Neural crest cell (in vitro differentiated cells): ENCODE results near the gene FOXP1. TPM values are rescaled to one million over a fixed set of nuclear protein-coding genes. Genes with fewer than 3 reads are reported as not detected.

ENCODE experiments used
- DNase-seq: peaks from one replicate; pipeline ENCODE4 v3.0.0; 2021; ENCODE audit warnings: low read depth, mixed read lengths, low spot score
- H3K27ac Mint-ChIP-seq: one replicate; pipeline ENCODE4 v1.8.0; 2021; ENCODE audit warnings: mild to moderate bottlenecking, mixed read lengths; ENCODE audit not compliant: unreplicated experiment
- H3K27me3 Mint-ChIP-seq: 2 replicates; pipeline ENCODE4 v1.8.0; 2021; ENCODE audit warnings: low read depth, mild to moderate bottlenecking, mixed read lengths
- H3K36me3 Mint-ChIP-seq: 2 replicates; pipeline ENCODE4 v1.8.0; 2021; ENCODE audit warnings: low read depth, mild to moderate bottlenecking, mixed read lengths
- H3K4me1 Mint-ChIP-seq: 2 replicates; pipeline ENCODE4 v1.8.0; 2021; ENCODE audit warnings: mixed read lengths
- H3K4me3 Mint-ChIP-seq: one replicate; pipeline ENCODE4 v1.8.0; 2021; ENCODE audit warnings: mild to moderate bottlenecking, mixed read lengths
- H3K9me3 Mint-ChIP-seq: 2 replicates; pipeline ENCODE4 v1.8.0; 2021; ENCODE audit warnings: mixed read lengths
- total RNA-seq: library from RNA; stranded (reverse); gene quantifications from 2 replicates; pipeline ENCODE4 v1.2.1, GENCODE V29; 2021
- TF ChIP-seq, protein P1 (sequence below): fragments of 200-600 bp; sonication (generic); conservative IDR thresholded peaks from 2 replicates; pipeline ENCODE4 v1.5.0; 2021; ENCODE audit warnings: antibody characterized with exemption, mild to moderate bottlenecking

The FOXP1 gene
- total RNA-seq, 1 donor from 2014 or later: 22.8 TPM

DNA sequence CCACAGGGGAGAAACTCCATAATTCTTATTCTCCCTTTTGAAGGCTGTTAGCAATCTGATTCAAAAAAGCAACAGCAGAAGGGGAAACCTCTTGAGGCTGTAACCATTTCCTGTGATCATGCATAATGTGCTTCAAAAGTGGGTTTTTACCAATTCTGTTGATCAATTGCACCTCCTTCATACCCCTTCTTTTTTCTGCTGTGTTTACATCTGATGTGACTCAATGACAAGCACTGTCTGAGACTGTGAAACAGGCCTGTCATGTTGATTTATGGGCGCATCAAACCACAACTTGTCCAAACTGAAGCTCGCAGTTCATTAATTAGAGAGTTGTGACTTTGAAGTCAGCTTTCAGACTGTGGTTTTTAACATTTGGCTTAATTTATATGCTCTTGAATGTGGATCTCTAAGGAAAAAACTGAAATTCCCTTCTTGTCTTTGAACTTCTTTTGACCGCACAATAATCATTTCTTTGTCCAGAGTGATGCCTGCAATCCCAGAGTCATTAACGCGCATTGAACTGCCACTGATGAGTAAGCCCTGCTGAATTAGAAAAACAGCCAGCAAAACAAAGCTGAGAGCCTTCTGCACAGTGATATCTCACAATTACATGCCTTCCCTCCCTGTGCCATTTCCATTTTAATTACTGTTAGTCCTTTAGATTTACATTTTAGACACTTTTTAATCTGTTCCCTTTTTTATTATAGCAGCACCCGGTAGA is 532.8 kb downstream of the FOXP1 start:
- no peaks in the 10 kb centered on the region for H3K27me3 Mint-ChIP-seq
- peak overlapping the region; percentile 1 for H3K4me3 Mint-ChIP-seq
- no peaks in the 10 kb centered on the region for H3K9me3 Mint-ChIP-seq
- TF ChIP-seq, protein P1, sequence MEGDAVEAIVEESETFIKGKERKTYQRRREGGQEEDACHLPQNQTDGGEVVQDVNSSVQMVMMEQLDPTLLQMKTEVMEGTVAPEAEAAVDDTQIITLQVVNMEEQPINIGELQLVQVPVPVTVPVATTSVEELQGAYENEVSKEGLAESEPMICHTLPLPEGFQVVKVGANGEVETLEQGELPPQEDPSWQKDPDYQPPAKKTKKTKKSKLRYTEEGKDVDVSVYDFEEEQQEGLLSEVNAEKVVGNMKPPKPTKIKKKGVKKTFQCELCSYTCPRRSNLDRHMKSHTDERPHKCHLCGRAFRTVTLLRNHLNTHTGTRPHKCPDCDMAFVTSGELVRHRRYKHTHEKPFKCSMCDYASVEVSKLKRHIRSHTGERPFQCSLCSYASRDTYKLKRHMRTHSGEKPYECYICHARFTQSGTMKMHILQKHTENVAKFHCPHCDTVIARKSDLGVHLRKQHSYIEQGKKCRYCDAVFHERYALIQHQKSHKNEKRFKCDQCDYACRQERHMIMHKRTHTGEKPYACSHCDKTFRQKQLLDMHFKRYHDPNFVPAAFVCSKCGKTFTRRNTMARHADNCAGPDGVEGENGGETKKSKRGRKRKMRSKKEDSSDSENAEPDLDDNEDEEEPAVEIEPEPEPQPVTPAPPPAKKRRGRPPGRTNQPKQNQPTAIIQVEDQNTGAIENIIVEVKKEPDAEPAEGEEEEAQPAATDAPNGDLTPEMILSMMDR: no peak
- DNase-seq: no peak
- H3K27ac Mint-ChIP-seq: no peak overlapping the region
- H3K36me3 Mint-ChIP-seq: peaks cover 3% of the 10 kb centered on the region
- H3K4me1 Mint-ChIP-seq: peaks cover 70% of the 10 kb centered on the region

DNA sequence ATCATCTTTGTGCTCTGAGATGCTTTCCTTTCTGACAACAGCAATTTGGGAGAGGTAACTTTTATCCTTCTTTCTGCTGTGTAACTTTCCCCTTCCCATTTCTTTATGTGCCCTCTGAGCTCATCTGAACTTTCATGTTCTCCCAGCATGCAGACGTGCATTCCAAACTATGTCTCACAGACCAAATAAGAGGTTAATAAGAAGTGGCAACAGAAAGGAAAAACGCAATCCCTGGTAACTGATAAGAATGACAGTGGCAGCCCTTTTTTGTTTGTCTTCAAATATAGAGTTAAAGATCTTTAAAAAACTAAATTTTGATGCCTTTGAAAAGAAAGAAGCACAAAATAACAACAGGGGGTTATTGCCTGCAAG is 533.4 kb downstream of the FOXP1 start:
- H3K4me3 Mint-ChIP-seq: no peak overlapping the region
- H3K4me1 Mint-ChIP-seq: peaks cover 70% of the 10 kb centered on the region
- H3K9me3 Mint-ChIP-seq: no peaks in the 10 kb centered on the region
- H3K27me3 Mint-ChIP-seq: no peaks in the 10 kb centered on the region
- TF ChIP-seq, protein P1: no peak
- peaks cover 3% of the 10 kb centered on the region for H3K36me3 Mint-ChIP-seq
- H3K27ac Mint-ChIP-seq: no peak overlapping the region
- DNase-seq: no peak

DNA sequence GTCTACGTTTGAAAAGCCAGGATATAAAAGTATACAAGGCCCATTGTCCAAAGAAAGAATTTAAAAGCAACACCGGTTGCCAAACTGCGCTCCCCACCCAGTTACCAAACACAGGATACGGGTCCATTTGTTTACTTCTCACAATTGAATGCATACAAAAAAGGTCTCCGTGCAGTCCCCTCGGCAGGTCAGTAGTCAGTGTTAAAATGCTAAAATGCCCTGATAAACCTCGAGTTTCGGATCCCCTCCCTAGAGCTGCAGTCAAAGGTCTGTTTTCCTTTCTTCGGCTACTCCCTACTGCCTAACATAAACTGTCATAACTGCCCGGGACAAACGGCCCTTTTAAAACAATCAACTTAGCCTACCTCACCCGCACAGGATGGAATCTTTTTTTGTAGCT is 534.6 kb downstream of the FOXP1 start:
- peaks cover 70% of the 10 kb centered on the region for H3K4me1 Mint-ChIP-seq
- H3K36me3 Mint-ChIP-seq: peaks cover 3% of the 10 kb centered on the region
- H3K4me3 Mint-ChIP-seq: peak overlapping the region; percentile 8
- no peaks in the 10 kb centered on the region for H3K9me3 Mint-ChIP-seq
- TF ChIP-seq, protein P1: no peak
- H3K27ac Mint-ChIP-seq: peak overlapping the region; percentile 2
- no peak for DNase-seq
- no peaks in the 10 kb centered on the region for H3K27me3 Mint-ChIP-seq

DNA sequence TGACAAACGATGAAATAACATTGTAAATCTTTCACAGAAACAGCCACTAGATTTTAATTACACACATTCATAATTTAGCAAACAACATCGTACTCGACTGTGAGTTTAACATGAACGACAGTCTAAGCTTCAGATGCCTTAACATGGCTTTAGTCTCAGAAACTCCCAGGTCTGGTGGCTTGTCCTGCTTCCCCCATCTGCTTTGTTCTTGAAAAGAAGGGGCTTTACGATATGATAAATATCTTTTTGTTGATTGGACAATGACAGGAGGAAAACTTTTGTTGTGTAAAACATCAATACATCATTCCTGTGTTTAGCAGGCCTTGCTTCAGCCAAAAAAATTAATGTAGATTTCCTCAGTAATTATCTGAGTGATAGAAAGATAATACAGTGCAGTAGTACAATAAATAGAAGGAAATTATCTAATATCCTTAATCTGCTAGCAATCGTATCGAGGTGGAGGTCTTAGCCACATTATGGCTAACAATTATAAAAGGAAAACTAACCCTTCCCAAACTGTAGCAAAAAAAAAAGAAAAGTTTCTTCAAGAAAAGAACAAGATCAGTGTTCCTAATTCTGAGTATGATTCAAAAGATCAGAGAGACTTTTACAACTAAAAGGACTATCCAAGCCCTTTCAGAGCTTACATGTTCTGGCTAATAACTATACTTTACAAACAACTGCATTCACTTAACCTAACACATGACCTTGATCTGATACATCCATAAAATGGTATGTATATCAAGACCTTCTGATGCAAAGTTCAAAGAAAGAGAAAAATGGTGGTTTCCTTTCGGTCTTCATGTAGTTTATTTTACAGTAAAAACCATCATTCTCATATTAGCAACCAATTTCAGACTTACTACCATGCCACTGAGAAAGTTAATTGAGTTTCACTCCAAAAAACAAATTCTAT is 535.7 kb downstream of the FOXP1 start:
- DNase-seq: no peak
- no peaks in the 10 kb centered on the region for H3K9me3 Mint-ChIP-seq
- H3K27ac Mint-ChIP-seq: no peak overlapping the region
- no peaks in the 10 kb centered on the region for H3K27me3 Mint-ChIP-seq
- H3K4me1 Mint-ChIP-seq: peaks cover 61% of the 10 kb centered on the region
- TF ChIP-seq, protein P1: no peak
- peaks cover 3% of the 10 kb centered on the region for H3K36me3 Mint-ChIP-seq
- H3K4me3 Mint-ChIP-seq: no peak overlapping the region

- no peaks in the 10 kb centered on the region for H3K9me3 Mint-ChIP-seq
Observed at GRCh38 chr3:71046791-71047190, 536.7 kb downstream of the FOXP1 start.

More at GRCh38 chr3:71046791-71047190, 536.7 kb downstream of the FOXP1 start:
- Mint-ChIP-seq H3K4me1 (peaks cover 52% of the 10 kb centered on the region), H3K4me3 (no peak overlapping the region), H3K36me3 (peaks cover 5% of the 10 kb centered on the region), H3K27ac (no peak overlapping the region), H3K27me3 (no peaks in the 10 kb centered on the region)
- no peak for DNase-seq
- TF ChIP-seq, protein P1: no peak
